Ishikawa (cell line): ENCODE data around the gene PGAP2.
A peak's percentile ranks its signal among the peaks of the same experiment; 100 is the strongest.

ENCODE experiments used
- CEBPB ChIP-seq: IDR thresholded peaks from 2 replicates; pipeline ENCODE4 v1.6.1; 2012
- CREB1 ChIP-seq: IDR thresholded peaks from 2 replicates; pipeline ENCODE4 v1.6.1; 2012; ENCODE audit warnings: low read depth
- EGR1 ChIP-seq: IDR thresholded peaks from 2 replicates; pipeline ENCODE4 v1.6.1; 2012
- EP300 ChIP-seq: IDR thresholded peaks from 2 replicates; pipeline ENCODE4 v1.6.1; 2012; ENCODE audit warnings: borderline replicate concordance
- FOXM1 ChIP-seq: IDR thresholded peaks from 2 replicates; pipeline ENCODE4 v1.6.1; 2012; ENCODE audit warnings: low read depth, borderline replicate concordance
- MAX ChIP-seq: IDR thresholded peaks from 2 replicates; pipeline ENCODE4 v1.6.1; 2012
- NFIC ChIP-seq: IDR thresholded peaks from 2 replicates; pipeline ENCODE4 v1.6.1; 2012
- RAD21 ChIP-seq: IDR thresholded peaks from 2 replicates; pipeline ENCODE4 v1.6.1; 2012; ENCODE audit warnings: low read depth
- REST ChIP-seq: IDR thresholded peaks from 2 replicates; pipeline ENCODE4 v1.6.1; 2012; ENCODE audit warnings: low read depth, mild to moderate bottlenecking
- TAF1 ChIP-seq: IDR thresholded peaks from 2 replicates; pipeline ENCODE4 v1.6.1; 2012; ENCODE audit warnings: low read depth, mild to moderate bottlenecking
- TCF12 ChIP-seq: IDR thresholded peaks from 2 replicates; pipeline ENCODE4 v1.6.1; 2012; ENCODE audit warnings: low read depth
- TEAD4 ChIP-seq: IDR thresholded peaks from 2 replicates; pipeline ENCODE4 v1.6.1; 2012
- USF1 ChIP-seq: IDR thresholded peaks from 2 replicates; pipeline ENCODE4 v1.6.1; 2012
- YY1 ChIP-seq: IDR thresholded peaks from 2 replicates; pipeline ENCODE4 v1.6.1; 2012; ENCODE audit warnings: low read depth
- ZBTB7A ChIP-seq: IDR thresholded peaks from 2 replicates; pipeline ENCODE4 v1.6.1; 2012; ENCODE audit warnings: low read depth

Gene PGAP2

GRCh38 chr11:3807909-3808860 is at the start of gene PGAP2:
TSS of gene PGAP2 (plus strand) at chr11:3808560. CDS start at chr11:3811260, 2,700 bp downstream.
- TF ChIP-seq YY1 (no peak), RAD21 (peak; percentile 72), FOXM1 (no peak), EGR1 (no peak), TAF1 (peak; percentile 23; the same call in 1 of the 2 replicates), CEBPB (no peak), EP300 (no peak), CREB1 (no peak), ZBTB7A (peak; percentile 98), TCF12 (0 out of 2 replicates have a peak, but pooled peaks have one; percentile 17), TEAD4 (no peak), MAX (no peak), NFIC (no peak), REST (no peak), USF1 (no peak)

GRCh38 chr11:3764266-3764665 is 44.1 kb upstream of the PGAP2 start:
- TF ChIP-seq CREB1 (no peak), YY1 (no peak), ZBTB7A (no peak), EGR1 (no peak), NFIC (no peak), EP300 (no peak), MAX (no peak), TEAD4 (no peak), RAD21 (no peak), USF1 (no peak), REST (no peak), TAF1 (no peak), FOXM1 (no peak), TCF12 (no peak), CEBPB (no peak)

GRCh38 chr11:3767536-3767935 is 40.8 kb upstream of the PGAP2 start:
- TF ChIP-seq TAF1: no peak
- TF ChIP-seq REST: no peak
- no peak for TF ChIP-seq RAD21
- no peak for TF ChIP-seq CEBPB
- no peak for TF ChIP-seq EP300
- no peak for TF ChIP-seq TEAD4
- TF ChIP-seq YY1: no peak
- no peak for TF ChIP-seq TCF12
- TF ChIP-seq USF1: no peak

GRCh38 chr11:3773180-3773579 is 35.2 kb upstream of the PGAP2 start:
- no peak for TF ChIP-seq REST
- TF ChIP-seq CREB1: no peak
- TF ChIP-seq ZBTB7A: no peak
